LNCAP (cell line): ENCODE results near the gene AREL1.

Experiments used
- TF ChIP-seq, protein P1 (sequence below): fragments of 450-650 bp; IDR thresholded peaks from 2 replicates; pipeline ENCODE4 v1.5.1; 2017; ENCODE audit warnings: mild to moderate bottlenecking

Gene AREL1

DNA sequence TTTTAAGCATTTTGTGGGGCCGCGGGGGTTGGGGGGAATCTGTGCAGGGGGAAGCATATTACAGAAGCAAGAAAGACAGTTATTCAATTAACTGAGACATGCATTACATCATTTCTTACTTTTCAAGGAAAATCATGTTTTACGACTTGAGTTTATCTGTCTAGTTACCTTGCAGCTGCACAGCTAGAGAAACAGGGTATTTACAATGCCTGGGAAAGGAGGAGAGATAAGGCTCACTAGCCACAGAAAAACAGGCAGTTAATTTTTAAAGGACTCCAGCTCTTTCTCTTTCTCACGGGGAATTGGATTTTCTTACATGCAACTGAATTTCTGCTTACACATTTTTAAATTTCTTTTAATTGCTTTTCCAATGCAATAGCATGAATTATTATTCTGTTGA lies 22.2 kb upstream of the AREL1 start:
- TF ChIP-seq, protein P1, sequence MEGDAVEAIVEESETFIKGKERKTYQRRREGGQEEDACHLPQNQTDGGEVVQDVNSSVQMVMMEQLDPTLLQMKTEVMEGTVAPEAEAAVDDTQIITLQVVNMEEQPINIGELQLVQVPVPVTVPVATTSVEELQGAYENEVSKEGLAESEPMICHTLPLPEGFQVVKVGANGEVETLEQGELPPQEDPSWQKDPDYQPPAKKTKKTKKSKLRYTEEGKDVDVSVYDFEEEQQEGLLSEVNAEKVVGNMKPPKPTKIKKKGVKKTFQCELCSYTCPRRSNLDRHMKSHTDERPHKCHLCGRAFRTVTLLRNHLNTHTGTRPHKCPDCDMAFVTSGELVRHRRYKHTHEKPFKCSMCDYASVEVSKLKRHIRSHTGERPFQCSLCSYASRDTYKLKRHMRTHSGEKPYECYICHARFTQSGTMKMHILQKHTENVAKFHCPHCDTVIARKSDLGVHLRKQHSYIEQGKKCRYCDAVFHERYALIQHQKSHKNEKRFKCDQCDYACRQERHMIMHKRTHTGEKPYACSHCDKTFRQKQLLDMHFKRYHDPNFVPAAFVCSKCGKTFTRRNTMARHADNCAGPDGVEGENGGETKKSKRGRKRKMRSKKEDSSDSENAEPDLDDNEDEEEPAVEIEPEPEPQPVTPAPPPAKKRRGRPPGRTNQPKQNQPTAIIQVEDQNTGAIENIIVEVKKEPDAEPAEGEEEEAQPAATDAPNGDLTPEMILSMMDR: no peak

DNA sequence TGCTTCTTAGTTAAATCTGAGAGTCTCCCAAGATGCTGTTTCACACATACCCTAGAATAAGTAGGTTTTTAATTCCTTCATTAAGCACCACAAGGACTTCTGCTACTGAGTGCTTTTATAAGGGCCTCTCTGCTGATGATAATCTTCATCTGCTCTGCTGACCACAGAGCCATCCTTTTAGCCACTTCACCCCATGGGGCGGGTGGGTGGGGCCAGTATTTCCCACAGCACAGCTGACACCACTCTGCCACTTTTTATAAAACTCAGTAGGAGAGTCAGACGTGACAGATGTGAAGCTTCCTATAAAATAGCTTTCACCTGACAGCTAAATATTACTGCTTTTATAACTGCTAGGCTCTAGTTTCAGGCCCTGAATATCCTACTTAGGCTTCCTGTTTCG lies 20.3 kb upstream of the AREL1 start:
- TF ChIP-seq, protein P1: no peak

DNA sequence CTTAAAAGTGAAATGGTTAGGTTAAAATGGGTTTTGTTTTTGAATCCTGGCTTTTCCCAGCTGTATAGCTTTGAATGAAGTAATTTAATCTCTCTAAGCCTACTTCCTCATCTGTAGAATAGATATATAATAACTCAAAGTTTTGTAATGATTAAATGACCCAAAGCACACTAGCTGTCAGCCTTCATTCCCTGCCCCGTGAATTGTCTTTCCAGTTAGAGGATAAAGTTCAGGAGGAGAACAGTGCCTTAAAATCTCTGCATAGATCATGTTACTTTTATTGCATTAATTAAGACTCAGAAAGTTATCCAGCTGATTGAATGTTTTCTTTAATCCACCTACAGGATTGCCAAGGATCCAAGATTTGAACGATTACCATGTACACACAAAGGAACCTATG lies 19.5 kb upstream of the AREL1 start:
- TF ChIP-seq, protein P1: no peak

DNA sequence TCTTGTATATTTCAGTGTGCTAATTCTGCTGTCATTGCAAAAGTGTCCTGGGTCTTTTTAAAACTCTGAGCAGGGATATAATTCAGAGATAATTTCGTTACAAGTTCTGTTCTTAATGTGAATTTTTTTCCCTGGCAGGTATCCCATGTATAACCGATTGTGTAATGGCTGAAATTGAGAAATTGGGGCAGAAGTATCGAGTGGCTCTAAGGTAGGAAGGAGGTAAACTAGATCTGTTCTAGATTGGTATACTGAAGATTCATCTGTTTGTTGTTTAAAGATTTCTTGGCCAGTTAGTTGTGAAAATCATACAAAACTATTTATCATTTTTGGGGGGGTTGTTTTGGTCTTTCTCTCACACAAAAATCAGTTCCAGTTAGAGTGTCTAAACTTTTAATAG lies 10.3 kb upstream of the AREL1 start:
- TF ChIP-seq, protein P1: no peak

DNA sequence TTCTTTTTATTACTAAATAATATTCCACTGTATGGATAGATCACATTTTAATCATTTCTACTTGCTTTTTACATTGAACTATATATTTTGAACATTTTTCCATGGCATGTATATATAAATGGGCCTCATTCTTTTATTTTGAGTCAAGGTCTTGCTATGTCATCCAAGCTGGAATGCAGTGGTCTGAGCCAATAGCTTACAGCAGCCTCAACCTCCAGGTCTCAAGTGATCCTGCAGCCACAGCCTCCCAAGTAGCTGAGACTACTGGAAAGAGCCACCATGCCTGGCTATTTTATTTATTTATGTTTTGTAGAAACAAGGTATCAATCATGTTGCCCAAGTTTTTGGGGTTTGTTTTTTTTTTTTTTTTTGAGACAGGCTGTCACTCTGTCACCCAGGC lies 7.6 kb upstream of the AREL1 start:
- TF ChIP-seq, protein P1: no peak

DNA sequence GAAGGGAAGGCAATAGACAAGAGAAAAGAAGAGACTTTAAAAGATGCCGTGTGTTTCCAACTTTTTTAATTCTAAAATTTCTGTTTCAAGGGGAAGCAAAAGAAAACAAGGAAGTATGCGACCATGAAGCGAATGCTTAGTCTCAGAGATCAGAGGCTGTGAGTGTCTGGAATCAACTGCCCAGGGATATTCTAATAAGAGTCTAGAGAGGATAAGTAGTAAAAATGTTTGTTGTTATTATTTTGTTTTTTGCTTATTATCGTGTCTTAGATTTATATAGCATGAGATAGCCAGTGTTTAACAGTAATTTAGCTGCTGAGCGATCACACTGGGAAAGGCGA lies 485 bp upstream of the AREL1 start:
- TF ChIP-seq, protein P1: no peak

DNA sequence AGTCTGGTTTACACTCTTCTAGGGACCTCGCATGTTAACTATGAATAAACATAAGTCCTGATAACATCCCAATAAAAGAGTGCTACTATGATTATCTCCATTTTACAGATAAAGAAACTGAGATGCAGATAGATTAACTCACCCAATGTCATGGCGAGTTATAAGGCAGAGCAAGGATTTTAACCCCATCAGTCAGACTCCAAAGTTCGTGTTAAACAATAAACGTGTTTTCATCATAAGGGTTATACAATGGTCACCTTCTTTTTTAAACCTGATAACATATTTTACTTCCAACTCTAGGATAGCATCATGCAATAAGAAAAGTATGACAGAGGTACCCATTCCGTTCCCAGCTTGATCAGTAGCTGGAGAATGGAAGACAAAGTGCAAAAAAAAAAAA lies 1.2 kb downstream of the AREL1 start:
- TF ChIP-seq, protein P1: no peak

DNA sequence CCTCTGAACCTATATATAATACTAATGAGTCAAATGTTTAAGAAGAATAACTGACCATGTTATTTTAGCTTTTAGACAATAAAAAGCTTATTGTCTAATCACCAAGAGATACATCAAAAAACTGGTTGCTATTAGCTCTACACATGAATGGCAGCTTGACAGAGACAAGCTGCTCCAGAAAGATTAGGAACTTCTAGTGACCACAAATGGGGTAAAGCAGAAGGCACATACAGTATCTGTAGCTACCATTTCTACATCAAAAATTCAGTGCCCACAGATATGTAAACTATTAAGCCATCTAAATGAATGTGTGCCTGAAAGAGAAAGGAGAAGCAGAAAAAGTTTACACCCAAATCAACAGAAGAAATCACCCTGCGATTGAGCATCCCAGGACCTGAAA lies 2.4 kb downstream of the AREL1 start:
- TF ChIP-seq, protein P1: no peak
